ENCODE data around the gene HLA-DPB1.
A peak's percentile ranks its signal among the peaks of the same experiment; 100 is the strongest.
"Not testable (repeated sequence)": the region's sequence is repeated elsewhere in the genome, so short reads cannot be mapped to it uniquely, and the experiment has no call there.

Gene HLA-DPB1

GRCh38 chr6:33095681-33096080, 19.9 kb downstream of the HLA-DPB1 start:
- no peak for TF ChIP-seq ZNF384 (IDR thresholded peaks at IDR 0.05)
- TF ChIP-seq ELF4 (IDR thresholded peaks at IDR 0.05), result no peak
- TF ChIP-seq FOXK2 (IDR thresholded peaks at IDR 0.05), result no peak
- no peak for TF ChIP-seq NFRKB (IDR thresholded peaks at IDR 0.05)
- no peak for TF ChIP-seq SUZ12 (IDR thresholded peaks at IDR 0.05)
- TF ChIP-seq PKNOX1 (IDR thresholded peaks at IDR 0.05), result no peak
- no peak for TF ChIP-seq L3MBTL2 (conservative IDR thresholded peaks at IDR 0.05)
- TF ChIP-seq FOXM1 (IDR thresholded peaks at IDR 0.05; ENCODE audit: borderline replicate concordance), result no peak
- TF ChIP-seq FOXA1 (IDR thresholded peaks at IDR 0.05), result no peak
- no peak for DNase-seq (ENCODE audit: extremely low spot score)
- ChIA-PET POLR2A (no interaction called here), CTCF (no interaction called here)

- CTCF ChIA-PET; POLR2A ChIA-PET; DNase-seq (ENCODE audit: extremely low spot score): not testable (repeated sequence)
- peak; percentile 28; the same call in 1 of the 2 replicates for TF ChIP-seq PKNOX1 (IDR thresholded peaks at IDR 0.05)
Measured at GRCh38 chr6:33101121-33101737, 25.4 kb downstream of the HLA-DPB1 start.

- no peak for DNase-seq (ENCODE audit: extremely low spot score)
- POLR2A ChIA-PET, result no interaction called here
- TF ChIP-seq LEF1 (IDR thresholded peaks at IDR 0.05; ENCODE audit: borderline replicate concordance), result no peak
- TF ChIP-seq CTBP1 (IDR thresholded peaks at IDR 0.05; ENCODE audit: borderline replicate concordance), result no peak
- TF ChIP-seq TARDBP (IDR thresholded peaks at IDR 0.05), result no peak
- TF ChIP-seq FOXA1 (IDR thresholded peaks at IDR 0.05), result no peak
- no peak for TF ChIP-seq BHLHE40 (IDR thresholded peaks at IDR 0.05; ENCODE audit: borderline replicate concordance)
- no peak for TF ChIP-seq SUZ12 (IDR thresholded peaks at IDR 0.05)
- TF ChIP-seq FOXM1 (IDR thresholded peaks at IDR 0.05; ENCODE audit: borderline replicate concordance), result no peak
- CTCF ChIA-PET, result no interaction called here
Measured at GRCh38 chr6:33103776-33104175, 28.0 kb downstream of the HLA-DPB1 start.

GRCh38 chr6:33104887-33105286, 29.1 kb downstream of the HLA-DPB1 start:
- CTCF ChIA-PET, result no interaction called here
- TF ChIP-seq ZNF384 (IDR thresholded peaks at IDR 0.05) (no peak), LEF1 (IDR thresholded peaks at IDR 0.05; ENCODE audit: borderline replicate concordance) (no peak), FOXK2 (IDR thresholded peaks at IDR 0.05) (no peak), FOXA1 (IDR thresholded peaks at IDR 0.05) (no peak), HDGF (IDR thresholded peaks at IDR 0.05; ENCODE audit: borderline replicate concordance) (no peak), SUZ12 (IDR thresholded peaks at IDR 0.05) (no peak), FOXM1 (IDR thresholded peaks at IDR 0.05; ENCODE audit: borderline replicate concordance) (no peak)
- POLR2A ChIA-PET, result no interaction called here
- DNase-seq (ENCODE audit: extremely low spot score), result no peak

DNA sequence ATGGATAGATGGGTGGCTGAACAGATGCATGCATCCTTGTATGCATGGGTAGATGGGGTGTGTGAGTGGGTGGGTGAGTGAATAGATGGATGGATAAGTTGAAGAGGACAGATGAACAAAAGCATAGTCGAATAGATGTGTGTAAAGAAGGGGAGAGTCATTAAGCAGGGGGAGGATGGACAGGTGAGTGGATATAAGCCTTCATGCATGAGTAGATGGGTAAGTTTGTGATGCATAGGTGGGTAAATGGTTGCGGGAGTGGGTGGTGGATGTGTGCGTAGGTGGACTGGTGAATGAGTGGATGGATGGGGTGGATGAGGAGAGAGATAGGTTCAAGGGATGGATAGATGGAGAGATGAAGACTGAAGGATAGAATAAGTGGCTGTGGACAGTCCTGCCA, 29.6 kb downstream of the HLA-DPB1 start:
- CTCF ChIA-PET, result no interaction called here
- TF ChIP-seq SUZ12 (IDR thresholded peaks at IDR 0.05) (no peak), ARNT (IDR thresholded peaks at IDR 0.05) (no peak), TARDBP (IDR thresholded peaks at IDR 0.05) (no peak), FOXK2 (IDR thresholded peaks at IDR 0.05) (no peak), FOXA1 (IDR thresholded peaks at IDR 0.05) (no peak), BHLHE40 (IDR thresholded peaks at IDR 0.05; ENCODE audit: borderline replicate concordance) (no peak), ELF4 (IDR thresholded peaks at IDR 0.05) (no peak)
- POLR2A ChIA-PET, result no interaction called here
- DNase-seq (ENCODE audit: extremely low spot score), result no peak

- TF ChIP-seq ARNT (IDR thresholded peaks at IDR 0.05), result no peak
- CTCF ChIA-PET, result no interaction called here
- DNase-seq (ENCODE audit: extremely low spot score), result no peak
- POLR2A ChIA-PET, result no interaction called here
Measured at GRCh38 chr6:33105916-33106871, 30.4 kb downstream of the HLA-DPB1 start.

DNA sequence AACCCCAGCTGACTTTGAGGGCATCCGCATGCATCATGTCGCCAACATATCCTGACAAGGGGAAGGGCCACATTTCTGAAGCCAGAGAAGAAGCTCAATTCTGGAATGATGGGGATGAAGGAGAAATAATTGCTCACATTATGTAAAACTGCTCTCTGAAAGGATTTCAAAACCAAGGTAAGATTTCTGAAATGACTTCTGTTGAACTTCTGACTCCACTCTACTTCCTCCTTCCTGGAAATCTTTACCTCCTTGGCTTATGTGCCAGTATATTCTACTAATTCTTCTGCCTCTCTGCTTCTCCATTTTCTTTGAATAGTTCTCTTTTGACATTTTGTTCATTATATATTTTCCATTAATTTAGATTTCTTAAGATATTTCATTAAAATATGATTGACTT, 31.9 kb downstream of the HLA-DPB1 start:
- POLR2A ChIA-PET, result no interaction called here
- TF ChIP-seq ZNF384 (IDR thresholded peaks at IDR 0.05) (no peak), PKNOX1 (IDR thresholded peaks at IDR 0.05) (no peak)
- CTCF ChIA-PET, result no interaction called here
- no peak for DNase-seq (ENCODE audit: extremely low spot score)

Measured in HEK293T (cell line).